Peyer's patch (tissue), 4 donors: Measurements from ENCODE around the gene CNOT6L. TPM values are rescaled to one million over a fixed set of nuclear protein-coding genes. Genes with fewer than 3 reads are reported as not detected.
A peak's percentile ranks its signal among the peaks of the same experiment; 100 is the strongest.

Experiments used
- DNase-seq, 3 donors: peaks; one replicate each; pipeline ENCODE4 v3.0.0-alpha.2; 2017 to 2019
- H3K27ac ChIP-seq, 4 donors: fragments of 200-600 bp; sonication (generic); one replicate each; pipeline ENCODE4 v1.5.1; 2016 to 2019
- H3K27me3 ChIP-seq, 2 donors: fragments of 200-600 bp; sonication (generic); one replicate each; pipeline ENCODE4 v1.5.1; 2019
- H3K36me3 ChIP-seq, 3 donors: fragments of 200-600 bp; sonication (generic); one replicate each; pipeline ENCODE4 v1.5.1; 2016 to 2019
- H3K4me1 ChIP-seq, 4 donors: fragments of 200-600 bp; sonication (generic); one replicate each; pipeline ENCODE4 v1.5.1; 2016 to 2019
- H3K4me3 ChIP-seq, 4 donors: fragments of 200-600 bp; sonication (generic); 1 replicate in 3 of 4; 2 replicates in 1 of 4; pipeline ENCODE4 v1.5.1; 2016 to 2019; ENCODE audit warnings: mild to moderate bottlenecking in 1 of 4
- H3K9me3 ChIP-seq, 4 donors: fragments of 200-600 bp; sonication (generic); one replicate each; pipeline ENCODE4 v1.5.1; 2016 to 2019; ENCODE audit warnings: mild to moderate bottlenecking in 1 of 4
- CTCF ChIP-seq, 6 experiments: fragments of 450-650 bp in 4 of 6; fragments of 200-600 bp in 2 of 6; sonication (generic) in 1 of 6; IDR thresholded peaks; one replicate each; pipeline ENCODE4 v1.5.1; 2017 to 2019; ENCODE audit warnings: antibody characterized with exemption in 6 of 6, mild to moderate bottlenecking in 3 of 6, moderate library complexity in 1 of 6
- POLR2A ChIP-seq, 2 donors: fragments of 450-650 bp; IDR thresholded peaks; one replicate each; pipeline ENCODE4 v1.5.1; 2017; ENCODE audit warnings: antibody characterized with exemption in 2 of 2, mild to moderate bottlenecking in 2 of 2, moderate library complexity in 2 of 2
- total RNA-seq, 4 donors: library from RNA; depleted of rRNA; stranded (reverse); fragments of >200 nt; gene quantifications; one replicate each; pipeline ENCODE4 v1.1.0, GENCODE V29; 2016

CNOT6L gene
- total RNA-seq, 4 donors from 2014 or later = 20.4 to 43.3 (median 33.6) TPM

- Histone ChIP-seq H3K4me3 (no peak overlapping the region), H3K27ac (no peak overlapping the region), H3K9me3 (no peaks in the 10 kb centered on the region), H3K27me3 (no peaks in the 10 kb centered on the region), H3K36me3 (no peaks in the 10 kb centered on the region), H3K4me1 (no peaks in the 10 kb centered on the region)
- no peak for TF ChIP-seq POLR2A (IDR thresholded peaks at IDR 0.05)
- no peak for TF ChIP-seq CTCF (IDR thresholded peaks at IDR 0.05)
- DNase-seq = no peak
Measured at GRCh38 chr4:77790146-77790545, 29.0 kb downstream of the CNOT6L start.

- Histone ChIP-seq H3K4me1 (peaks cover 0 to 4% (median 0%) of the 10 kb centered on the region in 4 donors), H3K36me3 (no peaks in the 10 kb centered on the region), H3K27ac (no peak overlapping the region), H3K9me3 (no peaks in the 10 kb centered on the region), H3K27me3 (no peaks in the 10 kb centered on the region), H3K4me3 (no peak overlapping the region)
- TF ChIP-seq POLR2A (IDR thresholded peaks at IDR 0.05) (no peak), CTCF (IDR thresholded peaks at IDR 0.05) (no peak)
- no peak for DNase-seq
Measured at GRCh38 chr4:77788990-77789389, 30.2 kb downstream of the CNOT6L start.

GRCh38 chr4:77787969-77788368 is 31.2 kb downstream of the CNOT6L start:
- no peak overlapping the region for H3K27ac ChIP-seq

GRCh38 chr4:77785669-77786068 is 33.5 kb downstream of the CNOT6L start:
- Histone ChIP-seq H3K27me3 (no peaks in the 10 kb centered on the region), H3K27ac (no peak overlapping the region), H3K4me1 (peaks cover 0 to 12% (median 0%) of the 10 kb centered on the region in 4 donors), H3K4me3 (no peak overlapping the region), H3K36me3 (no peaks in the 10 kb centered on the region), H3K9me3 (no peaks in the 10 kb centered on the region)
- TF ChIP-seq CTCF (IDR thresholded peaks at IDR 0.05) (no peak), POLR2A (IDR thresholded peaks at IDR 0.05) (no peak)
- DNase-seq = no peak

More at GRCh38 chr4:77787969-77788368, 31.2 kb downstream of the CNOT6L start:
- TF ChIP-seq CTCF (IDR thresholded peaks at IDR 0.05) = no peak
- TF ChIP-seq POLR2A (IDR thresholded peaks at IDR 0.05) = no peak
- Histone ChIP-seq H3K4me1 (peaks cover 0 to 11% (median 0%) of the 10 kb centered on the region in 4 donors), H3K4me3 (no peak overlapping the region), H3K27me3 (no peaks in the 10 kb centered on the region), H3K9me3 (no peaks in the 10 kb centered on the region), H3K36me3 (no peaks in the 10 kb centered on the region)
- DNase-seq = no peak

GRCh38 chr4:77783895-77784294 is 35.3 kb downstream of the CNOT6L start:
- no peak for TF ChIP-seq POLR2A (IDR thresholded peaks at IDR 0.05)
- TF ChIP-seq CTCF (IDR thresholded peaks at IDR 0.05) = no peak
- Histone ChIP-seq H3K27ac (peak overlapping the region in 1 of 4 donors; percentile 18), H3K36me3 (no peaks in the 10 kb centered on the region), H3K9me3 (no peaks in the 10 kb centered on the region), H3K4me1 (peaks cover 0 to 12% (median 0%) of the 10 kb centered on the region in 4 donors), H3K27me3 (no peaks in the 10 kb centered on the region), H3K4me3 (no peak overlapping the region)
- no peak for DNase-seq
